Uterus (tissue), 2 donors: ENCODE measurements around the gene PARP14.

ENCODE experiments used
- CTCF ChIP-seq, 4 experiments: fragments of 200-600 bp in 2 of 4; fragments of 450-650 bp in 2 of 4; sonication (generic) in 2 of 4; IDR thresholded peaks; one replicate each; pipeline ENCODE4 v1.5.1; 2016 to 2019; ENCODE audit warnings: antibody characterized with exemption in 4 of 4, mild to moderate bottlenecking in 2 of 4, moderate library complexity in 1 of 4
- POLR2A ChIP-seq, 2 donors: fragments of 450-650 bp; IDR thresholded peaks; one replicate each; pipeline ENCODE4 v1.6.1; 2016; ENCODE audit warnings: antibody characterized with exemption in 2 of 2, mild to moderate bottlenecking in 1 of 2, moderate library complexity in 1 of 2

- TF ChIP-seq CTCF (IDR thresholded peaks at IDR 0.05) (no peak), POLR2A (IDR thresholded peaks at IDR 0.05) (no peak)
These were observed 96.9 kb downstream of the PARP14 start for GRCh38 chr3:122777563-122777962.
